ENCODE measurements around the gene PDE8A. TPM values are rescaled to one million over a fixed set of nuclear protein-coding genes. Genes with fewer than 3 reads are reported as not detected.

PDE8A gene
- polyA plus RNA-seq, 1 donor, result 25.4 TPM

DNA sequence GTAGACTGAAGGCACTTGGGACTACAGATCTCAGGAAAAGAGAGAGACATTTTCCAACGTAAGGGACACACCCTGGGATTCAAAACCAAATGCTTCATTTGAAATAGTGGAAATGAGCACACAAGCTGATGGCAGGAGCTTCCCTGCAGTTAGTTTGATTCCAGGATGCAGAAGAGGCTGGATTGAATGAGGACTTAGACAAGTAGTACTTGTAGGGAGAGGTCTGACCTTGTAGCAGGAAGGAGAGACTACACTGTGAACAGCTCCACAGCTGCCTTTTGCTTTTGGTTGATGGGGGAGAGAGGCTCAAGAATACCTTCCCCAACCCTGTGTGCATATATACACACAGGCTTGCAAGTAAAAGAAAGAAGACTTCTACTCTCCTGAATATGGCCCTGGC lies 51.5 kb downstream of the PDE8A start:
- DNase-seq, result no peak

DNA sequence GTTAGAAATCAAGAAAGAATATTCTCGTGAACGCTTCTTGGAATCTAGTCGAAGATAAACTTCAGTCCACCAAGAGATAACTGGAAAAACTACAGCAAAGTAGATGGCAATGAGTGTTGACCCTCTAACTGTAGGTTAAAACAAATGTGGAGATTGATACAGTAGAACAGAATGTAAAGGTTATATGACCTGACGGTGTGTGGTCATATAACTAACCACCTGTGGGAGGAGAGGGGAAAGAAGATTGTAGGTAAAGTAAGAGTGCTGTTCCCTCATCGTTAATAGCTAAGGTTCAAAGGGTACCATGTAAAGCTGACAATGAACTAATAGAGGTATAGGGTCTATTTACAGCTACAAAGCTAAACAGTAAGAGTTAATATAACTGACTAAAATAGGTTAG lies 52.6 kb downstream of the PDE8A start:
- DNase-seq, result no peak

DNA sequence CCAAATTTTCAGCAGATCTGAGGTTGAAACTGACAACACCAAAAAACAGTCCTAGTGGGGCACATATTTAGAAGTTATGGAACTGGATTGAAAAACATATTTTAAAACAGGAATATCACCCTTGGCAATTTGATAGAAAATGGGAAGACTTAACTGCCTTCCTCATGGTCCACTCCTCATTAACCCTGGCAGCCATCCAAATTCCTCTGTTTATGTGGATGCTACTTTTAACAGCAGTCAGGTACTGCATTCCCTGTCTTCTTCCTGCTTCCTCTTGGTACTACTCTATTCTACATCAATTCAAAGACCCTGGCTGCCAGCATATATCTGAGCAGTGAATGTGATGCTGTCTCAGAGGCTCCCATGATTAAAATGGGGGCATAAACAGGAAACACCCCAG lies 54.3 kb downstream of the PDE8A start:
- DNase-seq, result no peak

DNA sequence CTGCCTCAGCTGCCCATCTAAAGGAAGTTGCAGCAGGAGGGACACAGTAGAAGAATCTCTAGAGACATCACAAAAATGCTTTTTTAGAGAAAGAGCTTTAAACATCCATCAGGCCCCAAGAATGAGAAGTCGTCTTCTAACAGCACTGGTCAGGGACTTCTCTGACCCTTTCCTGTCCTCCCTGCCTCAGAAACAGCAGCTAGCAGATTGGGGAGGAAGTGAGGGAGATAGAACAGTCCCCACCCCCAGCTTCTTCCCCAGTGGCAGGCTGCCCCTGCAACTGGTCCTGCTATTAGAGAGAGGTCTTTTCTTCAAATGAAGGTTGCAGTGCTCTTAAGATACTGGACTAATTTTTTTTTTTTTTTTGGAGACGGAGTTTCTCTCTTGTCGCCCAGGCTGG lies 55.1 kb downstream of the PDE8A start:
- DNase-seq, result no peak

DNA sequence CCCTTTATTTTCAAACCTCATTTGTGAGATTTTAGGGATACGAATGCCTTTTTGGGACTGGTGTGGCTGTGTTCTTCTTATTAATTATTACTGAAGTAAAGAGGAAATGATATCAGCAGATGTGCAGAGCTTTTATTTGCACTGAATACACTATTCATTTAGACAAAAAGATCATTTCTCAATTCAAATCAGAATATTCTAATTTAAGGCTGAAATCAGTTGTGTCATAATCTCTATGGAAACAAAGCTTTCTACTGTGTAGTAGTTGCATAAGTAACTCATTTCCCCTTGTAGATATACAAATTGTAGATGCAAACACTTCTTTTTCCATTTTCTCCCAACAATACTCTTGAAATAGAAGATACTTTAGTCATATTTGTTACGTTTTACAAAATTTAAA lies 56.0 kb downstream of the PDE8A start:
- DNase-seq, result no peak

DNA sequence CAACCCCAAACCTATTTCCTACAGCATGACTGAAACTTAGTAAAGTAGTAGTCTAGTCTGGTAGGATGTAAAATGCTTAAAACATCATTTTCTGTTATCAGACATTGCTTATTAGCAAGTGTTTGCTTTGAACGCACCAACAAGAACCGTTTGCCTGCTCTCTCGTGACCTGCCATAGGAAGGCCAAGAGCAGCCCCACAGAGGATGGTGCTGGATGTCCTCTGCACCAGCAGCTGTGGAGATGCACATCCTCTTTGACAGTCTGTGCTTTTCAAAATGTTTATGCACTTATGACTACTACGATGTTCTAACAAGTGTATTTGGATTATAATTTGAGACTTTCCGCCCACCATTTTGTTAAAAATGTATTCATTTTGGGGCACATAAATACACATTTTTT lies 59.6 kb downstream of the PDE8A start:
- no peak for DNase-seq

DNA sequence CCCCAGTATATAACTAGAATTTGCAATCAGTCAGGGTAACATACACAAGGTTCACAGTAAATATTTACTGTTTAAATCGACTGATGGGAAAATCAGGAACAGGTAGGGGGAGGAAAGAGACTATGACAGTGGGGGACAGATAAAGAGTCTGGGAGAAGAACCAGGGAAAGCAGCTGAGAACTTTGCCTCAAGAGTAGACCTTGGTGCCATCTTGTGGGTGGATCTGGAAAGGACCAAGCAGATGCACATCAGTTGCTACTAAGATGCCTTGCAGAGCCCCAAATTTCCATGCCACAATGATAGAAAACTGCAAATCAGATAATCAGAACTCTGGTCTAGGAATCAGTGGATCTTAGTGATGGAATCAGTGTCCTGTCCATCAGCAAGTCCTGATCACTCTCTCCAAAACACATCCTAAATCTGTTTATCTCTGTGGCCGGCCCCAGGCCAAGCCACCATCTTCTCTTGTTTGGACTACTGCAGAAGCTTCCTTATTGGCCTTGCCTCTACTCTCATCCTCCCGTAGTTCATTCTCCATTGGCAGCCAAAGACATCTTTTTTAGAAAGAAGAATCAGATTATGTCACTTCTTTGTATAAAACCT lies 62.7 kb downstream of the PDE8A start:
- DNase-seq, result peak; percentile 53

DNA sequence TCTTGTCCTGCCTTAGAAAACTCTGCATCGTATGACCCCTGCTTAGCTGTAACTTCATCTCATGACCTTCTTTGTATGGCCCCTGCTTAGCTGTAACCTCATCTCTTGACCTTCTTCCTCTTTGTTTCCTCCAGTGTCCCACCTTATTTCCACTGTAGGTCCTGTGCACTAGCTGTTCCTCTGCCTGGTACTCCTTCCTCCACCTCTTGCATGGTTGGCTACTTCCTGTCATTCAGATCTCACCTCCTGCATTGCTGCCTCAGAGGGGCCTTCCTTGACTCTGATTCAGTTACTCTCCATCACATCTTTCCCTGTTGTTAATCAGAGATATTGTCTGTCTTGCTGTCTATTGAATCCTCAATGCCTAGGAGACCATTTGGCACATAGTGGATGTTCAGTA lies 63.2 kb downstream of the PDE8A start:
- DNase-seq, result no peak

DNA sequence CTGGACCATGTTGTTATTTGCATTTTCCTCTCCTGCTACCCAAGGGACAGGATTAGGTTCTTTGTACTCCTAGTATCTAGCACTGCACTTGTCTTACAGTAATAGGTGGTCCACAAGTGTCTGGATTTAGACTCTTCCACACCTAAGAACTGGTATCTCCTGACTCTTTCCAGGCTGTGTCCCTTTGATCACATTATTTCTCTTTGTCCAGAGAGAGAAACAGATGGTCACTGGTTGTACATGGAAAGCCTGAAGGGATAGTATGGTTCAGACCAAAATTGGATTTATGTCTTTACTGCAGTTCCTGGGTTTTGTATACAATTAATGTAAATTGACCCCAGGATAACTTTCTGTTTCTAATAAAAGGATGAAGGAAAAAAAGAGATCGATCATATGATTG lies 64.0 kb downstream of the PDE8A start:
- DNase-seq, result no peak

DNA sequence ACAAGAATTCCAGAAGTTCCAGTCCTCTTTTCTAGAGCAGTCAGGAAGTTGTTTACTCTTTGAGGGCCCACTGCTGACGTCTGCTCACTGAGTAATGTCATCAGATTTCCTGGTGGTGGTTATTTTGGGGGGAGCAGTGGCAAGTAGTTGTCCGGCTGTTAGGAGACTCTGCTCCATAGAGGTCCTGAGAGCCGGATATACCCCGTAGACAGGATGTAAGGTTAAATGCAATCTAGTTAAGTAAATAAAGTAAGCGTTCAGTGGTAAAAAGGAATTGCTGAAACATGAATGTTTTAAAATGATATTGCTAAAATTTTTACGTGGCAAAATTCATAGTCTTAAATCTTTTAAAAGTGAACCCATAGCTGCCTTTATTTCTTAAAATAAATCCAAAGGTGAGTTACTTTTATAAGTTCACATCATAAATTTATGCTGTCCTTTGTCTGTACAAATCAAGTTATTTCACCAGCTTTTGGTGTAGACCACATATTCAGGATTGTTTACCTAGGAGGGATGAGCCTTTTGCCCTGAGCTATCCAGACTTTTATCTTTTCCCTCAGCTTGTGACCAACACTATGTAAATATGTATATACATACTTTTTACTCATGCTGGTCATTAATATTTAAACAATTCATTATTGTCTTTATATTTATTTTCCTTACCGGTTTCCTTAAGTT lies 65.8 kb downstream of the PDE8A start:
- peak; percentile 35 for DNase-seq

DNA sequence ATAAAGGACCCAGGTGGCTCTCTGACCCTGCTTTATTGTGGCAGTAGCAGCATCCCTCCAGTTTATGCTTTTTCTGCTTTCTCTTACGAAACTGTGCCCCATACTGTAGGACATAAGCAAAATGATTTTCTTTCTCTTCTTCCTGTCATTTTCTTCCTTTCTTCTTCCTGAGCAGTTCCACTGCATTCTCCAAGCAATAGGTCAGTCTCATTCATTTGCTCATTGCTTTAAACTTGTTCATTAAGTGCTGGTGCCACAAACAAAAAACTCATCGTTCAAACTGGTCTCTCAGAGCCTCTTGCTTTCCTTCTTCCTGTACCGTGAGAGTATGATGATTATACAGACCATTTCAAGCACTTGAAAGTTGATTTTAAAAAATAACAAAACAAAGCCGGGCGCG lies 66.8 kb downstream of the PDE8A start:
- no peak for DNase-seq

DNA sequence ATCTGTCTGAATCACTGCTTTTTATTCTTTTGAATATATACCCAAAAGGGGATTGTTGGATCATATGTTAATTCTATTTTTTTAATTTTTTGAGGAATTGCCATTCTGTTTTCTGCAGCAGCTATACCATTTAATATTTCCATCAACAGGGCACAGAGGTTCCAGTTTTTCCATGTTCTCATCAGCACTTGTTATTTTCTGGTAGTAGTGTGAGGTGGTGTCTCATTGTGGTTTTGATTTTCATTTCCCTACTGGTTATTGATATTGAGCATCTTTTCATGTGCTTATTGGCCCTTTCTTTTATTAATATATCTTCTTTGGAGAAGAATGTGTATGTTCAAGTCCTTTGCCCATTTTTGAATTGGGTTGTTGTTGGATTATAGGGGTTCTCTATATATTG lies 68.1 kb downstream of the PDE8A start:
- no peak for DNase-seq

DNA sequence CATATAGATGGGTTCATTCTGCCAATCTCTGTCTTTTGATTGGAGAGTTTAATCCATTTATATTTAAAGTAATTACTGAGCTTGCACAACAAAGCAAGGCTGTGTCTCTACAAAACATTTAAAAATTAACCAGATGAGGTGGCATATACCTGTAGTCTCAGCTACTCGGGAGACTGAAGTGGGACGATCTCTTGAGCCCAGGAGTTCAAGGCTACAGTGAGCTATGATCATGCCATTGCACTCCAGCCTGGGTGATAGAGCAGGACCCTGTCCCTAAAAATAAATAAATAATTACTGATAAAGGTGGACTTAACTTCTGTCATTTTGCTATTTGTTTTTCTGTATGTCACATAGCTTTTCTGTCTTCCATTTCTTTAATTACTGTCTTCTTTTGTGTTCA lies 78.1 kb downstream of the PDE8A start:
- no peak for DNase-seq

DNA sequence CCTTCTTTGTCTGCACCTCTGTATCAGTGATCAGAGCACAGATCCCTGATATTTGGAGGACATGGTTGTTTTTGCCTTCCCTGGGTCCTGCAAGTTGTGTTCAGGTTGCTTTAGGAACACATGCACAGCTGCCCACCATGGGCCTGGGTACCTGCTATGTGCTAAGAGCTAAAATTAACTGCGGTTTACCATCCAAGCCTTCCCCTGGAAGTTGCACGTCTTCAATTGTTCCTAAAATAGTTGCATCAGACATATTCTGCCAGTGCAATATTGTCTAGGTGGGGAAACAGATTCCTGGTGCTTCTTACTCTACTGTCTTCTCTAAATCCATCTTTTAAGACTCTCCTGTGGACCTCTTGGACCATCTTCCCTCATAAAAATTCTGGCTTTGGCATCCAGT lies 80.9 kb downstream of the PDE8A start:
- no peak for DNase-seq

DNA sequence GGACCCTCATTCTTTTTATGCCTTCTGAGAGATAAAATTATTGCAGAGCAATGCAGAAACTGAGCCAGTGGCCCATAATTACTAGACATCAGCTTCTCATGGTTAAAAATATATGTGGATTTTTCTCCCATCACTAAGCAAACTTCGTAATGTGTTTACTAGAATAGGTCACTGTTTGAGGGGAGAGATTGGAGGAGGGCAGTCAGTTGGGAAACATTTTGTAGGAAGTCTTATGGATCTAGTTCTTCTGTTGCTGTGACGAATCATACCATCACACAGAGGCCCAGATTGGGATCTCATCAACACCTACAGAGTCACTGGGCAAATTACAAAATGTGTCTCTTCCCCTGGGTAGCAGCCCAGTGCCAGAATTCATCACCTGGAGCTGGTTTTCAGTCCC lies 81.4 kb downstream of the PDE8A start:
- no peak for DNase-seq

DNA sequence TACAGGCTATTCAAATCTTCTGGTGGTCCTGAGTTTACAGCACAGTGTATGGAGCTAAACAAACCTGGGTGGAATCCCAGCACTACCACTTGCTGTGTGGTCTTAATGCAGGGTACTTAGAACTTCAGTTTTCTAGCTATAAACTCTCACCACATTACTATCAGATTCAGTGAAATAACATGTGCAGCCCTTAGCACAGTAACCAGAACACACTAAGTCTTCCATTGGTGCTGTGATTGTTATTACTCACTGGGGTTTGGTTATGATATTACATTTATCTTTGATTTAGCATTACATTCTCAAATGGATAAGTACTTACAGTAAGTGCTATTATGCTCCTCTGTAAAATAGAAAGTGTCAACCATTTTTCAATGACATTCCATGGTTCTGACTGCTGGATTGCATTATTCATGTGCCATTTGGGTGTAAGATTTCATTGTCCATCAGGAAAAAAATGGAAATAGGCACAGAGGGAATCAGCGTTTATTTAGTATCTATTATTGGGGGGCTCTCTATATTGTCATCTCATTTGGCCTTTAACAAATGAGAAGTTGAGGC lies 81.9 kb downstream of the PDE8A start:
- DNase-seq, result no peak

DNA sequence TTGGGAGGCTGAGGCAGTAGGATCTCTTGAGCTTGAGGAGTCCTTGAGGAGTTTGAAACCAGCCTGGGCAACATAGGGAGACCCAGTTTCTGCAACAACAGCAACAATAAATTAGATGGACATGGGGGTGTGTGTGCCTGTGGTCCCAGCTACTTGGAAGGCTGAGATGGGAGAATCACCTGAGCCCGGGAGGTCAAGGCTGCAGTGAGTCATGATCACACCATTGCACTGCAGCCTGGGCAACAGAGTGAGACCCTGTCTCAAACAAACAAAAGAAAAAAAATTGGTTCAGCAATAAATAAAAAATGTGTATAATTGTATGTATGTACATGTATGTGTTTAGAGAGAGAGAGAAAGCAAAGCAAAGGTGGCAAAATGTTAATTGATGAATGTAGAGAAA lies 83.1 kb downstream of the PDE8A start:
- DNase-seq, result no peak

DNA sequence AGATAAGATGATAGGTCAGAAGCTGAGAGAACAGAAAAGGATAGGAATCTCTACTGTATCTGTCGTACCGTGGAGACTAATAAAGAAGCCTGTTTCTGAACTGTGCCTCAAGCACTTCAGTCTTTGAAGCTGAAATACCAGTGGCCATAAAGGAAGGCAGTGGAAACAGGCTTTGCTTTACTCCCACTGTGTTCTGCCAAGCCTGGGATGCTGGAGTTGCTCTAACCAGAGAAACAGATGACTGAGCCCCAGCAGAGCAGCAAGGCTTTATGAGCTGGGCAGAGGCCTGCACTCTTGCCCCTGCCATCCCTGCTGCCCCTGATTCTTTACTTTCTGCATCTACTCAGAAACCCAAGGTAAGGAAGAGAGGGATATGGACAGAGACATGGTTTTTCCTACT lies 89.4 kb downstream of the PDE8A start:
- DNase-seq, result no peak

DNA sequence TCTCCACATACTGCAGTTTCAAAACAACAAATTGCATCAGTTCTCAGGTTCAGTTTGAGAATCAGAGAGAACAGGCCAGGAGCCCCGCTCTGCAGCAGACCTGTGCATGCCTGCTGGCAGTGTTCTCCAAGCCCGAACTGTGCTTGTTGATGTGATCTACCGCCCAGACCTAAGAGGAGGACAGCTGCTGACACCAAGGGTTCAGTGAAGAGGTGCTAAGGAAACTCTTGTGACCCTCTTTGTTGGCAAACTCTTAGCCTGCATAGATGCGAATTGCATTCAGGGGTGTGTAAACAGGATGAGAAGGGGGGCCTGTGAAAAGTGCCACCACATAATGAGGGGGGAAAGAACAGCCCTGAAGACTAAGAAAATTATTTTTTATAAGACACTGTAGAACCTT lies 89.8 kb downstream of the PDE8A start:
- DNase-seq, result no peak

DNA sequence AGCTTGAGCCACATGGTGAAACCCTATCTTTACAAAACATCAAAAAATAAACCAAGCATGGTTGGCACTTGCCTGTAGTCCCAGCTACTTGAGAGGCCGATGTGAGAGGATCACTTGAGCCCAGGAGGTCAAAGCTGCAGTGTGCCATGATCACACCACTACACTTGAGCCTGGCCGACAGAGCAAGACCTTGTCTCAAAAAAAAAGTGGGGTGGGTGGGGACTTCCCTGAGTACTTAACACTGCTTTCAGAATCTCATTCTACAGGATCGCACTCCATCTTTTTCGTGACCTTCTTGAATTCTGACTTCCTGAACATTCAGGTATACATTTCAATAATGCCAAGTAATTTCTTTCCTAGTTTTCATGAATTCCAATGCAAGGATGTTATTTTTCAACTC lies 91.3 kb downstream of the PDE8A start:
- DNase-seq, result no peak

DNA sequence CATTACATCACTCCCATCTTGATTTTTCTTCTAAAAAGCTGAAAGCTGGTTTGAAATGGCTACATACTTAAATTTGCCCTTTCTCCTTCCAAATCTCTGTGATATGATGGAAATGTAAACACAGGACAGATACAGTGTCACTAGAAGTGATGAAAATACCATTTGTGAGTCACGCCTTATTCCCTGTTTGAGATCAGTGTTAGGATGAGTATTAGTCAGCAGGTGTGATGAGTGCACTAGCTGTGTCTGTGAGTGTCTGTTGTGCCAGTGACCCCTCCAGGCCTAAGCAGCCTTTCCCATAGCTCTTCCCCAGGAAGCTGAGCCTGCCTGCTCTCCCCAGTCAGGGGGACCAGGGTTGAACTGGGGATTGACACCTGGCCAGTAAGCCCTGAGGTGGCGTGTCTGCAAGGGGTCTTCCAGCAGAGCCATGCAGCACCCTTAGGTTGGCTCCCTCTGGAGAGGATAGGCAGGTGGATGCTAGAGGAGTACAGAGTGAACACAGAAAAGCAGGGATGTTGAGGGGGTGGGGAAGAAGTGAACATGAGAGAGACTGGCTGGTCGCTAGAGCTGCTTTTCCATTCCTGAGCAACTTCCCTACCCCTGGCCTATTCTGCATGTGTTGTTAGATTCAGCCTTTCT lies 92.0 kb downstream of the PDE8A start:
- DNase-seq, result no peak

DNA sequence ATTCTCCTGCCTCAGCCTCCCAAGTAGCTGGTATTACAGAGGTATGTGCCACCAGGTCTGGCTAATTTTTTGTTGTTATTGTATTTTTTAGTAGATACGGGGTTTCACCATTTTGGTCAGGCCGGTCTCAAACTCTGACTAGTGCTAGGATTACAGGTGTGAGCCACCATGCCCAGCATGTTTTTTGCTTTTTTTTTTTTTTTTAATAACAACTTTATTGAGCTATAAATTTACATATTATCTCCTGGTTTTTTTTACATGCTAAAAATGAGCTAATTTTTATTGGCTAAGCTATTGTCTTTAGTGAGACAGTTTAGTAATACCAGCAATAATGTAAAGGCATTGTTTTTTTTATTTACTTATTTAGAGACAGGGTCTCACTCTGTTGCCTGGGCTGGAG lies 105.2 kb downstream of the PDE8A start:
- no peak for DNase-seq

DNA sequence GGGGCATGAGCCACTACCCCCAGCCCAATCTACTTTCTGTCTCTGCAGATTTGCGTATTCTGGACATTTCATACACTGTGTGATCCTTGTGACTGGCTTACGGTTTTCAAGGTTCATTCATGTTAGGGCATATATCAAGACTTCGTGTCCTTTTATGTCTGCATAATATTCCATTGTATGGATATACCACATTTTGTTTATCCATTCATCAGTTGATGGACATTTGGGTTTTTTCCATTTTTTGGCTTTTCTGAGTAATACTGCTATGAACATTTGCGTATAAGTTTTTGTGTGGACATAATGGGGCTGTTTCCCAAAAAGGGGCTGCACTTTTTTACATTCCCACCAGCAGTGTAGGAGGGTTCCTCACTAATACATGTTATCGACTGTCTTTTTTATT lies 106.6 kb downstream of the PDE8A start:
- DNase-seq, result no peak

DNA sequence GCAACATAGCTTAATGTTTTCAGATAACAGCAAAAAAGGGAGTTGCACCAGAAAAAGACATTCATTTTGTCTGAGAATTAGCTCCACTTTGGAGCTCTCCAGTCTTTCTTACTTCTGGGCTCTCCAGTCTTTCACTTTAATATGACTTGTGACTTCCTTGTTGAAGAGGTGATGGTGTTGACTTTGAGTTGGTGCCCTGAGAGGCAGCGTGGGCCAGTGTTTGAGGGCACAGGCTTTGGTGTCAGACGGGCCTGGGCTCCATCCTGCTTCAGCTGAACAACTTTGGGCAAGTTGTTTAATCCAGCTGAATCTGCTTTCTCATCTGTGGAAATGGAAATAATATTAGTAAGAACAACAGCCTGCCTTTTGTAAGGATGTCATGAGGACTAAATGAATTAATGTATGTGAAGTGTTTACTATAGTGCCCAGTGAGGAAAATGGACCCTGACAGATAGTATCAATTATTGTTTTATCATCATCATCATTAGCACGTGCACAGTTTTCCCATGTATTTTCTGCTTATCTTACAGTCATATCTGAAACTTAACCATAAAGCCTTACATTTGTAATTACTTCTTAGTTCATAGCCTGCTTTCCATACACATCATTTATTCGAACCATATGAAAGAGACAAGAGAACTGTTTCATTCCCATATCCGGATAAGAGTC lies 108.4 kb downstream of the PDE8A start:
- DNase-seq, result no peak
